Measurements from ENCODE around the gene ANKRD10.

GRCh38 chr13:110929104-110929777 lies 14.4 kb upstream of the ANKRD10 start:
- TF ChIP-seq CTCF (IDR thresholded peaks at IDR 0.05; ENCODE audit: insufficient read depth, low read depth, low read length) (no peak), EZH2 (IDR thresholded peaks at IDR 0.05; ENCODE audit: insufficient read depth, low read length) (no peak)
